Small intestine (tissue), 7 donors: ENCODE results near the gene SEC22B. TPM values are rescaled to one million over a fixed set of nuclear protein-coding genes. Genes with fewer than 3 reads are reported as not detected.
"Not testable (repeated sequence)": the region's sequence is repeated elsewhere in the genome, so short reads cannot be mapped to it uniquely, and the experiment has no call there.

Experiments
- DNase-seq, 2 donors: peaks; one replicate each; pipeline versions ENCODE4 v3.0.0 to v3.0.0-alpha.2; 2013
- FAIRE-seq: peaks from 2 replicates; lab custom pipeline; 2012; peaks lifted over from hg19 to GRCh38; lab: Jason Lieb, UNC
- H3K27ac ChIP-seq, 3 donors: one replicate each; pipeline ENCODE4 v1.5.1; 2013; ENCODE audit warnings: low read length in 2 of 3, mild to moderate bottlenecking in 2 of 3, control low read depth in 1 of 3, inconsistent platforms in 1 of 3, low read depth in 1 of 3, moderate library complexity in 1 of 3
- H3K27me3 ChIP-seq, 3 donors: one replicate each; pipeline ENCODE4 v1.6.1; 2013; ENCODE audit warnings: low read length in 3 of 3, inconsistent platforms in 1 of 3; ENCODE audit not compliant: control insufficient read depth in 3 of 3, insufficient read depth in 3 of 3
- H3K36me3 ChIP-seq, 3 donors: one replicate each; pipeline ENCODE4 v1.6.1; 2013; ENCODE audit warnings: low read length in 3 of 3, inconsistent platforms in 1 of 3, low read depth in 1 of 3, mild to moderate bottlenecking in 1 of 3, moderate library complexity in 1 of 3; ENCODE audit not compliant: control insufficient read depth in 3 of 3, insufficient read depth in 2 of 3
- H3K4me1 ChIP-seq, 3 donors: one replicate each; pipeline ENCODE4 v1.6.1; 2013; ENCODE audit warnings: low read length in 2 of 3, inconsistent platforms in 1 of 3, low read depth in 1 of 3, mild to moderate bottlenecking in 1 of 3, moderate library complexity in 1 of 3; ENCODE audit not compliant: control insufficient read depth in 3 of 3, insufficient read depth in 2 of 3
- H3K4me3 ChIP-seq, 3 donors: one replicate each; pipeline ENCODE4 v1.5.1; 2013; ENCODE audit warnings: low read length in 3 of 3, control low read depth in 1 of 3, inconsistent platforms in 1 of 3, low read depth in 1 of 3, mild to moderate bottlenecking in 1 of 3, moderate library complexity in 1 of 3
- H3K9me3 ChIP-seq, 2 donors: one replicate each; pipeline ENCODE4 v1.6.1; 2013; ENCODE audit warnings: low read depth in 1 of 2, low read length in 1 of 2; ENCODE audit not compliant: control insufficient read depth in 2 of 2, insufficient read depth in 1 of 2
- WGBS, 3 donors: extraction: QIAGEN DNeasy Blood & Tissue Kit; methylation state at CpG; one replicate each; pipeline ENCODE4 v1.1.7; 2013; 5-methylcytosine and 5-hydroxymethylcytosine counted together
- polyA plus RNA-seq, 4 donors: library from polyadenylated mRNA; stranded (reverse) in 3 of 4; unstranded in 1 of 4; fragments of 200-250 nt in 3 of 4; fragments of 120-200 nt in 1 of 4; gene quantifications; one replicate each; pipeline versions ENCODE4 v1.2.1 to v1.2.3, GENCODE V29; 2013
- donor health status: healthy with polysubstance abuse.
- donor health status: control.
- donor health status: control.
- donor health status: Bipolar disorder and iron deficiency.
- donor health status: healthy.

The SEC22B gene
- polyA plus RNA-seq, 4 donors = 19.2 to 37.9 (median 19.6) TPM

DNA sequence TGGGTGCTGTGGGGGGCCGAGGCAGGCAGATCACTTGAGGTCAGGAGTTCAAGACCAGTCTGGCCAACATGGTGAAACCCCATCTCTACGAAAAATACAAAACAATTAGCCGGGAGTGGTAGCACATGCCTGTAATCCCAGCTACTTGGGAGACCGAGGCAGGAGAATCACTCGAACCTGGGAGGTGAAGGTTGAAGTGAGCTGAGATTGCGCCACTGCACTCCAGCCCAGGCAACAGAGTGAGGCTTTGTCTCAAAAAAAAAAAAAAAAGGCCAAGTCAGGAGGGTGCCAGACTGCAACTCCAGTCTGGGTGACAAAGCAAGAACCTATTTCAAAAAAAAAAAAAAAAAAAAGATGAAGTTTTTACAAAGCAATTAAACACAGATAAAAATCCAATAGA, 50.1 kb downstream of the SEC22B start:
- not testable (repeated sequence) for FAIRE-seq, DNase-seq
- WGBS, 3 donors = 78 to 90% (median 90%) methylated on average over 2 to 3 of the region's 6 CpGs

DNA sequence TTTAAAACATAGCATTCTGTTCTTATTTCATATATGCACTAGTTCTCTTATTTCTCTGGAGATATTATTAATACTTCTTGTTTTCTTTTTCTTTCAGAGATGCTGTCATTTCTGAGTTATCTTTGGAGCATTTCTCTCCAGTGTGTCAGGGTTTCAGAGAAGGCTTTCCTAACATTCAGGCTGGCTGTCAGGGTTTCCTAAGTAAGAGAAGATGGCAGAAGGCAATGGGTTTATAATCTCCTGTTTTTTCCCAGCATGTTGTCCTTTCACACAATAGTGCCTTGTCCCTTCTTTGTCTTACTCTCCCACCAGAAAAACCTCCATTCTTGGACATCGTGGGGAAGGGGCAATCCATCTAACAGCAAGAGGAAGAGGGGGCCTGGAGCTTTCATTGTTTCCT, 51.7 kb downstream of the SEC22B start:
- WGBS, 3 donors = 87 to 100% (median 89%) methylated on average over 1 of the region's 1 CpG
- not testable (repeated sequence) for H3K4me1 ChIP-seq, H3K27me3 ChIP-seq, DNase-seq, FAIRE-seq, H3K27ac ChIP-seq, H3K9me3 ChIP-seq, H3K36me3 ChIP-seq, H3K4me3 ChIP-seq

More for the DNA sequence above, 50.1 kb downstream of the SEC22B start:
- H3K36me3 ChIP-seq, H3K4me3 ChIP-seq, H3K4me1 ChIP-seq, H3K27me3 ChIP-seq, H3K9me3 ChIP-seq, H3K27ac ChIP-seq: not testable (repeated sequence)

DNA sequence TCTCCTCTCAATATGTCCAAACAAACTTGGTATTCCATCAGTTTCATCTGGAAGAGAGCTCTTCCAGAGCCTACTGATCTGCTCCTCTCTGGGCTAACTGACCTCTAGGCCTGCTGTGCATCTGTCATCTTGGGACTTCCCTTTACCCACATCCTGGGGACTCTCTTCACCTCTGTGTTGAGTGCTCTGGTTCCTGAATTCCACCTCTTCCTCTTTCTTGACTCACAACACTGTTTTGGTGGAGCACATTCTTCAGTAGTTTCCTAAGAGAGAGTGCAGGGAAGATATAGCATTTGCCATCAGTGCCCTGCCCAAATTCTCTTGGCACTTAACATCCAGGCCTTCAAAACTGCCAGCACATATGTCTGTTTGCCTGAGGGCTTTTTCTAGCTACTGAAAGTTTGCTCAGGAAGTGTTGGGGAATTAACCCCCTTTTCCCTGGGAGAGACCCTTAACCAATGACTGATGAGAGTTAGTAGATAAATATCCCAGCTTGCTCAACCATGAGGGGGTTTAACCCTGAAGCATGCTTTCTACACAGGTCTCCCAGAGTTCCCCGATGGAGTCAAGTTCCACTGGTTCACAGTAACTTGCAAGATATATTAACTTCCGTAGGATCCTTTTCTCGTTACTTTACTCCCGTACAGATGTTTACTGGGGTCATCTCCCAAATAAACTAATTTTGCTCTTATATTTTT, 52.4 kb downstream of the SEC22B start:
- DNase-seq, H3K27me3 ChIP-seq, H3K4me1 ChIP-seq, H3K9me3 ChIP-seq, H3K36me3 ChIP-seq, H3K27ac ChIP-seq, FAIRE-seq, H3K4me3 ChIP-seq: not testable (repeated sequence)
- WGBS, 3 donors = 88 to 95% (median 94%) methylated on average over 4 of the region's 4 CpGs

DNA sequence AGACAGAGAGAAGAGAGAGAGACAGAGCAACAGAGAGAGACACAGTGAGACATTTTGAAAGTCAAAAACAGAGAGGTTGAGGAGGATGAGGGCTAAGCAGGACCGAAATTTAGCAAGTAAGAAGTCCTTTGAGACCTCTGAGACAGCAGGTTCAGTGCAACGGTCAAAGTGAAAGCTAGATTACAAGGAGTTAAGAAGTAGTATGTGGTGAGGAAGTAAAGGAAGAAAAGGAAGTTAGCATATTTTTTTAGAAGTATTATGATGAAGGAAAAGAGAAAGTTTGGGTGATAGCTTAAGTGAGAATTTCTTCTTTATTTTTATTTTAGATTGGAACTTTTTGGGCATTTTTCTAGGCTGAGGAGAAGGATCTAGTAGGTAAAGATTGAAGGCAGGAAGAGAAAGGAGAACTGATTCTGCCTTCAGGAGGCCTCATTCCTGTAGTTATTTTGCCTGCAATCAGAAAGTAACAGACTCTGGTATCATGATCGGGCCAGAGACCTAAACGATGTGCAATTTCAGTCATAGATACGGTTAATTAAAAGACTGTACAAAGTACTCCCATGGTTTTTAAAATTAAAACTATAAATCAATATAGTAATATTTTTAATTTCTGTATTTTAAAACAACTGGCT, 53.9 kb downstream of the SEC22B start:
- H3K27ac ChIP-seq, H3K4me3 ChIP-seq, H3K36me3 ChIP-seq, DNase-seq, H3K9me3 ChIP-seq, H3K4me1 ChIP-seq, H3K27me3 ChIP-seq, FAIRE-seq: not testable (repeated sequence)
- WGBS, 3 donors = 17 to 43% (median 31%) methylated on average over 1 of the region's 5 CpGs

DNA sequence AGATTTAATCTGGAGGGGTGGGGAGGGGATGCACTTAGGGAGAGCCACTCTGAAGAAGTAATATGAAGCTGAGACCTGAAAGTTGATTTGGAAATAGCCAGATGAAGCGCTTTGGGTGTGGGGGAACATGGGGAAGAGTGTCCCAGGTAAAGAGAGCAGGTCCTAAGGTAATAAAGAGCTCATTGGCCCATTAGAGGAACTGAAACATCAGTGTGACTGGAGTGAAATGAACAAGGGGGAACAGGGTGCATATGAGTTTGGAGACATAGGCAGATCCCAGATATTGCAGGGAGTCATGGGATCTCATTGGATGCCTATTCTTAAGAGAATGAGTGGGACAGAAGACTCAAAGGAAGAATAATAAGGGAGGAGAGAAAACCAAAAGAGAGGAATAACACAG, 54.5 kb downstream of the SEC22B start:
- WGBS, 3 donors = 80 to 94% (median 92%) methylated on average over 1 of the region's 1 CpG
- not testable (repeated sequence) for H3K27ac ChIP-seq, FAIRE-seq, H3K27me3 ChIP-seq, H3K36me3 ChIP-seq, DNase-seq, H3K9me3 ChIP-seq, H3K4me1 ChIP-seq, H3K4me3 ChIP-seq

DNA sequence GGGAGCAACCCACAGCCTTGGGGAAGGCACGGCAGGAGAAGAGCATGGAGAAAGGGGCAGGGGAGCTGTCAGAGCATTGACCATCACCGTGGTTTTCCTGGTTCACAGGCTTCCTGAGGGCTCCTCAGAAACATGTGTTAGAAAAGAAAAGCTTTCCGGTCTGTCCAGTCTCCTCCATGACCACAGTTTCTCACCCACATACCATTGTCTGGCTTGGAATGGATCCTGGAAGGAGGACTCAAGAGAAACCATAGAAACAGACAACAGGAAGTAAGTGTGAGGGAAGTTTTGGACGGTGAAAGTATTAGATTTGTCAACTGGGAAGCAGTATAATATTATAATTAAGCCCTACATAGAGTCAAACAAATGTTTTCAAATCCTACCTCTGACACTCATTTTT, 55.8 kb downstream of the SEC22B start:
- FAIRE-seq, H3K9me3 ChIP-seq, H3K4me1 ChIP-seq, H3K27ac ChIP-seq, H3K36me3 ChIP-seq, H3K4me3 ChIP-seq, DNase-seq, H3K27me3 ChIP-seq: not testable (repeated sequence)
- WGBS, 3 donors = 29% methylated on average over 1 of the region's 4 CpGs; no CpG with 5 or more reads in 2 of the 3 donors

DNA sequence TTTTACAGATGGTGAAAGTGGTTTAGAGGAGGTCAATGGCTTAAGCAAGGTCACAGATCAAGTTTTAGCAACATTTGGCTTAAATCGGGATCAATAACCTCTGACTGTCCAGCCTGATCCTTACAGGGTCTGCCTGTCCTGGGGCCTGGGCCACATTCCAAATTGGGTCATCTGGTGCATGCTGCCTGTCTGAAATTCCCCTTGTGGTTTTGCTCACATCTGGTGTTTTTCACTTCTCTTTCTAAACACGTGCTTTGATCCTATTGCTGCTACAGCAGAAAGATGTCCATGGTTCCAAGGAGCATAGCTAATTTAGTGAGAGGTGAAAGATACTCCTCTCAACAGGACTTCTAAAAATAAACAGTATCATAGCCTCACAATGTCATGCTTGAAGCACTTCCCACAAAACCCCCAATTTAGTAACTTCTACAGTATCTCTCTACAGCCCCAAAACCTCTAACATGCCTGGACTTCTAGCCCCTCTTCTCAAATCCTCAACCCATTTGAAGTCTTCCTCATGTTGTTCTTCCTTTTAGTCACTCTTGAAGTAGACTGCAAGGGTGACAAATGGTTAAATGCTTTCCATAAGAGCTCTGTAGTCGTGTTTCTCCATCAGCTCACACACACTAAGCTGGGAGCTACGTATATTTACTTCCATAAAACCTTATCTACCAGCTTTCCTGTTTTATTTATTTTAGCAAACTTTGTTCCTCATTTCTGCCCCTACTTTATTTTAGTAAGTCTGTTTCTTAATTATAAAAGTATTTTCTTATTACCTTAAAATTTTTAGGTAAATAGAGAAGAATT, 58.7 kb downstream of the SEC22B start:
- FAIRE-seq, H3K27me3 ChIP-seq, H3K4me3 ChIP-seq, H3K4me1 ChIP-seq, H3K36me3 ChIP-seq, H3K27ac ChIP-seq, H3K9me3 ChIP-seq: not testable (repeated sequence)
- WGBS, 3 donors = 15 to 35% (median 26%) methylated on average over 2 to 3 of the region's 4 CpGs
- peak in 1 of 2 donors; percentile 15 for DNase-seq

DNA sequence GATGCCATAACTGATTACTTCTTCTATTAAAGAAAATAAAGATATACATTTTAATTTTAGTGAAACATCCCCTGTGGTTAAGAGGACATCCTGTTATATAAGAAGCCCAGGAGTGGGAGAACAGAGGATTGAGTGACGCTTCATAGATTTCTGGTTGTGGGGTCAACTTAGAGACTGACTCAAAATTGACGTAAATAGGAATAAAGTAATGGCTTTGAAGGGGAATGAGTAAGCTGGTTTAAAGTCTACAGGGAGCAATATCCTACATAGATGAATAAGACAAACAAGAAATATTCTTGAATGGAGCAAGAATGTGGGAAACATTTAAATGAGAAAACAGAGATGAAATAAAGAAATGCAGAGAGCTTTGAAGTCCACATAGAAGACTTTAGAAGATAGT, 60.2 kb downstream of the SEC22B start:
- H3K4me3 ChIP-seq, FAIRE-seq, H3K27me3 ChIP-seq, H3K27ac ChIP-seq, H3K9me3 ChIP-seq, DNase-seq, H3K36me3 ChIP-seq, H3K4me1 ChIP-seq: not testable (repeated sequence)
- 95 to 96% (median 95%) methylated on average over 2 of the region's 2 CpGs for WGBS, 3 donors
